Gastroesophageal sphincter (tissue), 4 donors: ENCODE measurements around the gene FLNA. TPM values are rescaled to one million over a fixed set of nuclear protein-coding genes. Genes with fewer than 3 reads are reported as not detected.

Source experiments
- ATAC-seq: fragments of 150-250 bp; one replicate; pipeline ENCODE4 v1.9.1; 2016; ENCODE audit warnings: mild to moderate bottlenecking, moderate library complexity
- H3K27ac ChIP-seq, 4 donors: fragments of 200-600 bp; sonication (generic) in 3 of 4; 1 replicate in 3 of 4; 2 replicates in 1 of 4; pipeline ENCODE4 v1.5.1; 2016 to 2019
- H3K27me3 ChIP-seq: fragments of 200-600 bp; sonication (generic); one replicate; pipeline ENCODE4 v1.5.1; 2019
- H3K36me3 ChIP-seq, 2 donors: fragments of 200-600 bp; sonication (generic); one replicate each; pipeline ENCODE4 v1.5.1; 2019; ENCODE audit warnings: control low read depth in 1 of 2
- H3K4me1 ChIP-seq, 3 donors: fragments of 200-600 bp; sonication (generic); 1 replicate in 2 of 3; 2 replicates in 1 of 3; pipeline ENCODE4 v1.5.1; 2016 to 2019; ENCODE audit warnings: control low read depth in 2 of 3
- H3K4me3 ChIP-seq, 2 donors: fragments of 200-600 bp; sonication (generic); one replicate each; pipeline ENCODE4 v1.5.1; 2019; ENCODE audit warnings: mild to moderate bottlenecking in 1 of 2, moderate library complexity in 1 of 2
- H3K9me3 ChIP-seq, 3 donors: fragments of 200-600 bp; sonication (generic); one replicate each; pipeline ENCODE4 v1.5.1; 2017 to 2019; ENCODE audit warnings: control low read depth in 2 of 3
- EP300 ChIP-seq: sonication (generic); formaldehyde crosslinking; IDR thresholded peaks from one replicate; pipeline ENCODE4 v1.6.1; 2017; ENCODE audit warnings: antibody characterized with exemption, mild to moderate bottlenecking
- POLR2A ChIP-seq, 2 donors: fragments of 450-650 bp; IDR thresholded peaks; one replicate each; pipeline ENCODE4 v1.6.1; 2017; ENCODE audit warnings: antibody characterized with exemption in 2 of 2, mild to moderate bottlenecking in 2 of 2, moderate library complexity in 1 of 2
- POLR2AphosphoS5 ChIP-seq: sonication (generic); formaldehyde crosslinking; IDR thresholded peaks from one replicate; pipeline ENCODE4 v1.6.1; 2017; ENCODE audit warnings: antibody characterized with exemption
- WGBS, 2 donors: methylation state at CpG; one replicate each; pipeline ENCODE4 v1.1.5; 2018; ENCODE audit warnings: low coverage in 1 of 2; 5-methylcytosine and 5-hydroxymethylcytosine counted together
- total RNA-seq, 4 donors: library from RNA; depleted of rRNA; stranded (reverse); fragments of >200 nt; gene quantifications; one replicate each; pipeline ENCODE4 v1.1.0, GENCODE V29; 2016
- TF ChIP-seq, protein P1 (sequence below), 4 experiments: fragments of 200-600 bp in 2 of 4; fragments of 450-650 bp in 2 of 4; sonication (generic) in 1 of 4; IDR thresholded peaks; one replicate each; pipeline ENCODE4 v1.5.1; 2017 to 2019; ENCODE audit warnings: antibody characterized with exemption in 4 of 4, mild to moderate bottlenecking in 2 of 4, moderate library complexity in 2 of 4

The FLNA gene
- total RNA-seq, 4 donors from 2014 or later = 7,815 to 15,318 (median 8,757) TPM

DNA sequence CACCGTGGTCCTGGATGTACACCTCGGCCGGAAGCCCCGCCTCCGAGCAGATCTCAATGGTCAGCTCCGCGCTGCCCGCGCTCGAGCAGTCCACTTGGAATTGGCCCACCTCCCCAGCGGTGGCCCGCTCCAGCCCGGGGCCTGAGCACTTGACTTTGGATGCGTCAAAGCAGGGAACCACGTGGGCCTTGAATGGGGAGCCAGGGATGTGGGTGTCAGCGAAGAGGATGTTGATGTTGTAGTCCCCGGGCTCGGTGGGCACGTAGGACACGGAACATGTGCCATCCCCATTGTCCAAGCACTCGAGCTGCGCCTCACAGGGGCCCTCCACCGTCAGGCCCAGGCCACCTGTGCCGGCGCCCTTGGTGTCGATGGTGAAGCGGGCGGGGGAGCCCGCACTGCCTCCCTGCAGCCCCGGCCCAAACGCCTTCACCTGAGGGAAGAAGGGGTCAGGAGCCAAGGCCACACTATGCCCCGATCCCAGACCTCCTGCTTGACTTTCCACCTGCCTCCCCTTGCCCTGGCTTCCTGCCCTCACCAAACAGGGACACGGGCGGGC is 14.2 kb downstream of the FLNA start:
- WGBS, 2 donors = 80 to 88% methylated on average over 1 to 10 of the region's 34 CpGs
- H3K27ac ChIP-seq = peak overlapping the region; percentile 55 to 99 (median 86)
- H3K4me1 ChIP-seq = peaks cover 0 to 85% (median 0%) of the 10 kb centered on the region in 3 donors
- peaks cover 0 to 94% of the 10 kb centered on the region in 2 donors for H3K36me3 ChIP-seq
- H3K9me3 ChIP-seq = no peaks in the 10 kb centered on the region
- no peak for ATAC-seq
- H3K27me3 ChIP-seq = no peaks in the 10 kb centered on the region
- TF ChIP-seq POLR2AphosphoS5 = peak; percentile 26
- TF ChIP-seq, protein P1, sequence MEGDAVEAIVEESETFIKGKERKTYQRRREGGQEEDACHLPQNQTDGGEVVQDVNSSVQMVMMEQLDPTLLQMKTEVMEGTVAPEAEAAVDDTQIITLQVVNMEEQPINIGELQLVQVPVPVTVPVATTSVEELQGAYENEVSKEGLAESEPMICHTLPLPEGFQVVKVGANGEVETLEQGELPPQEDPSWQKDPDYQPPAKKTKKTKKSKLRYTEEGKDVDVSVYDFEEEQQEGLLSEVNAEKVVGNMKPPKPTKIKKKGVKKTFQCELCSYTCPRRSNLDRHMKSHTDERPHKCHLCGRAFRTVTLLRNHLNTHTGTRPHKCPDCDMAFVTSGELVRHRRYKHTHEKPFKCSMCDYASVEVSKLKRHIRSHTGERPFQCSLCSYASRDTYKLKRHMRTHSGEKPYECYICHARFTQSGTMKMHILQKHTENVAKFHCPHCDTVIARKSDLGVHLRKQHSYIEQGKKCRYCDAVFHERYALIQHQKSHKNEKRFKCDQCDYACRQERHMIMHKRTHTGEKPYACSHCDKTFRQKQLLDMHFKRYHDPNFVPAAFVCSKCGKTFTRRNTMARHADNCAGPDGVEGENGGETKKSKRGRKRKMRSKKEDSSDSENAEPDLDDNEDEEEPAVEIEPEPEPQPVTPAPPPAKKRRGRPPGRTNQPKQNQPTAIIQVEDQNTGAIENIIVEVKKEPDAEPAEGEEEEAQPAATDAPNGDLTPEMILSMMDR (IDR thresholded peaks at IDR 0.05) = no peak
- H3K4me3 ChIP-seq = no peak overlapping the region

DNA sequence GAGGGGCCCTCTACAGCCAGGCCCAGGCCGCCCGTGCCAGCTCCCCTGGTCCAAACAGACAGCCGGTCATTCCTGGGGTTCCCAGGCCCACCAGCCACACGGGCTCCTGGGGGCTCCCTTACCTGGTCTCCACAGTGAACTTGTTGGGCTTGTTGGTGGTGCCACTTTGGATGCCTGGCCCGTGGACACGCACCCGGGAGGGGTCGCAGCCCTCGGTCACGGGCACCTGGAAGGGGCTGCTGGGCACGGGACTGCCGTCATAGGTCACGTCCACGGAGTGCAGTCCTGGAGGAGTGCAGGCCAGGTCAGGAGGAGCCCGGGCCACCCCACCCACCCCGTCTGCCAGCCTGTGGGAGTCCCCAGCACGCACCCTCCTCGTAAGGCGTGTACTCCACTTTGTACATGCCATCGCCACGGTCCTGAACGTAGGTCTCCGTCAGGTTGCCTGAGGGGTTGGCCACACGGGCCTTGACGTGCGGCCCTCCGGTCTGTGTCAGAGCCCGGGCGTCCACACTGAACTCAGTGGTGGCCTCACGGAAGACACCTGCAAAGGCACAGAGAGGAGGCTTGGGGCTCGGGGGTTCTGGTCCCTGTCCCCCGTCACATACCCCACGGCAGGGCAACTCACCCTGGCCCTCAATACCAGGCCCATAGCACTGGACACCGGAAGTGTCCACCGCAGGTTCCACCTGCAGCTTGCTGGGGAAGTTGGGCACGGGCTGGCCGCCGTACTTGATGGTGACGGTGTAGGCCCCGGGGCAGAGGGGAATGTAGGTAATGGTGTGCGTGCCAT is 14.9 kb downstream of the FLNA start:
- no peak overlapping the region for H3K4me3 ChIP-seq
- TF ChIP-seq EP300 = no peak
- TF ChIP-seq POLR2A (IDR thresholded peaks at IDR 0.05) = no peak
- no peak for TF ChIP-seq POLR2AphosphoS5
- TF ChIP-seq, protein P1 (IDR thresholded peaks at IDR 0.05) = no peak
- H3K9me3 ChIP-seq = no peaks in the 10 kb centered on the region
- WGBS, 2 donors = 42% methylated on average over 12 of the region's 41 CpGs; no CpG with 5 or more reads in 1 of the 2 donors
- H3K27ac ChIP-seq = peak overlapping the region; percentile 44 to 99 (median 86)
- H3K4me1 ChIP-seq = peaks cover 0 to 78% (median 0%) of the 10 kb centered on the region in 3 donors
- no peak for ATAC-seq
- no peaks in the 10 kb centered on the region for H3K27me3 ChIP-seq
- H3K36me3 ChIP-seq = peaks cover 0 to 94% of the 10 kb centered on the region in 2 donors

DNA sequence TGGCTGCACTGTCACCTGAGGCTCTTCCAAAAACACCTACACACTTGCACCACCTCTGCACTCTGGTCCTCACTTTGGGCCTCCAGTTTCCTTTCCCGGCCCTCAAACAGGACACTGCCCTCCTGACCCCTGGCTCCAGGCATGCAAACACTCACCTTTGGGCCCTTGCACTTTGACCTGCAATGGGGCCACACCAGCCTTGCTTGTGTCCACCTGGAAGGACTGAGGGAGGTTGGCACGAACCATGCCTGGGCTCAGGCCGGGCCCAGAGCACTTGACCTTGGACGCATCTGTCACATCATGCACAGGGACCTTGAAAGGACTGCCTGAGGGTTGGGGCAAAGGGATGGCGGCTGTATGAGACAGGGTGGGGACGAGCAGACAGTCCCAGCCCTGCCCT is 15.6 kb downstream of the FLNA start:
- Histone ChIP-seq H3K4me3 (no peak overlapping the region), H3K9me3 (no peaks in the 10 kb centered on the region), H3K4me1 (peaks cover 0 to 71% (median 0%) of the 10 kb centered on the region in 3 donors), H3K36me3 (peaks cover 0 to 94% of the 10 kb centered on the region in 2 donors), H3K27me3 (no peaks in the 10 kb centered on the region), H3K27ac (peak overlapping the region; percentile 44 to 99 (median 86))
- WGBS, 2 donors = 80% methylated on average over 1 of the region's 6 CpGs; no CpG with 5 or more reads in 1 of the 2 donors
- no peak for TF ChIP-seq POLR2A (IDR thresholded peaks at IDR 0.05)
- TF ChIP-seq, protein P1 (IDR thresholded peaks at IDR 0.05) = no peak
- ATAC-seq = no peak

DNA sequence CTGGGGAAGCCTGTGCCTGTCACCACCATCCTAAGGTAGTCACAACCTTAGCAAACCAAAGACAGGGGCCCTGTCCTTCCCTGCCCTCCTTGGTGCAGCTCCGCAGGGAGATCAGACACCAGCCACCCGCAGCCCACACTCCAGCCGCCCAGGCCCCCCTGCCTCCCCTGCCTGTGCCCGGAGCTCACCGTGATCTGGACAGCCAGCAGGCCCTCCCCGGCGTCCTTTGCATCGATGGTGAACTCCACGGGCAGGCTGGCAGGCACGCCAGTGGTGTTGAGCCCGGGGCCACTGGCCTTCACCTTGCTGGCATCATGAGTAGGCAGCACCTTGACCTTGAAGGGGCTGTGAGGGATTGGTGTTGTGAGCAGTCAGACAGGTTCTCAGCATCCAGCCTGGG is 16.4 kb downstream of the FLNA start:
- Histone ChIP-seq H3K27me3 (no peaks in the 10 kb centered on the region), H3K36me3 (peaks cover 0 to 96% of the 10 kb centered on the region in 2 donors), H3K4me1 (peaks cover 0 to 65% (median 0%) of the 10 kb centered on the region in 3 donors), H3K4me3 (no peak overlapping the region), H3K27ac (peak overlapping the region; percentile 13 to 99 (median 86)), H3K9me3 (no peaks in the 10 kb centered on the region)
- no CpG with 5 or more reads among the region's 11 CpGs for WGBS, 2 donors
- ATAC-seq = no peak
- no peak for TF ChIP-seq POLR2AphosphoS5
- no peak for TF ChIP-seq EP300
- TF ChIP-seq, protein P1 (IDR thresholded peaks at IDR 0.05) = no peak
- no peak for TF ChIP-seq POLR2A (IDR thresholded peaks at IDR 0.05)
